GM21515 (cell line): ENCODE results near the gene ARMC12.
"Not testable (repeated sequence)": the region's sequence is repeated elsewhere in the genome, so short reads cannot be mapped to it uniquely, and the experiment has no call there.

ENCODE experiments used
- ATAC-seq: cut with Tn5 transposase; IDR thresholded peaks from one replicate; pipeline ENCODE4 v1.9.1; 2021; ENCODE audit not compliant: unreplicated experiment

The ARMC12 gene, protein sequence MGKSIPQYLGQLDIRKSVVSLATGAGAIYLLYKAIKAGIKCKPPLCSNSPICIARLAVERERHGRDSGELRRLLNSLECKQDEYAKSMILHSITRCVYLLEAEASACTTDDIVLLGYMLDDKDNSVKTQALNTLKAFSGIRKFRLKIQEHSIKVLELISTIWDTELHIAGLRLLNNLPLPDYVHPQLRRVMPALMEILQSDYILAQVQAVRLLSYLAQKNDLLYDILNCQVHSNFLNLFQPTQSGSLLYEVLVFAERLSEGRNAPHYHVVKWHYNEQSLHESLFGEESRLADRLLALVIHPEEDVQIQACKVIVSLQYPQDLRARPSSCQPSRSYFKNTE

DNA sequence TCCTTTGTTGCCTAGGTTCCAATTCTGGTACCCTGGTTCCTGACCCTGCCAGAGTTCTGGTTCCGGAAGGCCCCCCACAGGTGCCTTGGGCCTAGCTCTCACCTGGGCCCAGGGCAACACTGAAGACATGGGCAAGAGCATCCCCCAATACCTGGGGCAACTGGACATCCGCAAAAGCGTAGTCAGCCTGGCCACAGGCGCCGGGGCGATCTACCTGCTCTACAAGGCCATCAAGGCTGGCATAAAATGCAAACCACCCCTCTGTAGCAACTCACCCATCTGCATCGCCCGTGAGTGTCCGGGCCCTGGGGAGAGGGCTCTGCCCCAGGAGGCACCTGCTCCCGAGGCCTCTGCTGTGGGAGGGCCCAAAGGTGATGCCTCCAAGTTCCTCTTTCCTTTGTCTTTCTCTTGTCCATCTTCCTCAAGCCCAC, at the start of gene ARMC12:
ARMC12 (plus strand) TSS at position 51 of the 431 bp plus-strand sequence; CDS start at position 128, 77 bp downstream.
- no peak for ATAC-seq

DNA sequence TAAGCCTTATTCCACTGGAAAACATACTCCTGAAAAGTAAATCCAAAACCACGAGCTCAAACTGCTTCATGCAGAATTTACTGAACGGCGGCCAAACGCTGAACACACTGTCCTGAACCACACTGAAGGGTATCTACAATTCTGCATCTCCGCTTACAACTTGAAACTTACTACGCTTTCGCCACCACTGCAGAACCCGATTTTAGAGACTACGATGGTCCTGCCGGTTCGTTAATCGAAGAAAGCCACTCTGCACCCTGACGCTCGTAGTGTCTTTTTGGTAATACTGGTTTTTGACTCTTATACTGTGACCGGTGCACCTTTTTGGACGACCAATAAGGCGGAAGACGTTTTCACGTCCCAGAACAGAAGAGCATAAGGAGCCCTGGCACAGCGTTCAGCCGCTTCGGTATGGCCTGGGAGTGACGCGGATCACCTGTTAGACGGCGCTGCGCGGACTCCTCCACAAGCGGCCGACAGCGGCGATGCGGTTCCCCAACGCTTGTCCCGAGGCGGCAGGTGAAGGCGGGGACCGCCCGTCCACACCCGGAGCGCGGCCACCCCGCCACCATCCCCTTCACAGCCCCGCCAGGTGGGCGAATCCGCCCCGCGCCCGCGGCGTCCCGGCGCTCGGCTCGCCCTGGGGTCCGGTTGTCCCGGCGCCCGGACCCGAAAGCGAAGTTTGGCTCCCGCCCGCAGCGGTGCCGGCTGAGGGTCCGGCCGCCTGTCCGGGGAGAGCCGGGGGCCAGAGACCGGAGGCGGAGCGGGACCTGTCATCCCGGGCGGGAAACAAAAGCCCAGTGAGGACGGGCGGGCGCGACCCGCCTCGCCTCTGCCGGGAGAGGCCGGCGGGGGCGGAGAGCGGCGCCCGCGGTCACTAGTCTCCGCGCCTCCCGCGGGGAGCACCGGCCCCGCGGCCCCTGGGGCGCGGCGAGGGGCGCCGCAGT, 48.9 kb upstream of the ARMC12 start:
- peak; percentile 35 for ATAC-seq

DNA sequence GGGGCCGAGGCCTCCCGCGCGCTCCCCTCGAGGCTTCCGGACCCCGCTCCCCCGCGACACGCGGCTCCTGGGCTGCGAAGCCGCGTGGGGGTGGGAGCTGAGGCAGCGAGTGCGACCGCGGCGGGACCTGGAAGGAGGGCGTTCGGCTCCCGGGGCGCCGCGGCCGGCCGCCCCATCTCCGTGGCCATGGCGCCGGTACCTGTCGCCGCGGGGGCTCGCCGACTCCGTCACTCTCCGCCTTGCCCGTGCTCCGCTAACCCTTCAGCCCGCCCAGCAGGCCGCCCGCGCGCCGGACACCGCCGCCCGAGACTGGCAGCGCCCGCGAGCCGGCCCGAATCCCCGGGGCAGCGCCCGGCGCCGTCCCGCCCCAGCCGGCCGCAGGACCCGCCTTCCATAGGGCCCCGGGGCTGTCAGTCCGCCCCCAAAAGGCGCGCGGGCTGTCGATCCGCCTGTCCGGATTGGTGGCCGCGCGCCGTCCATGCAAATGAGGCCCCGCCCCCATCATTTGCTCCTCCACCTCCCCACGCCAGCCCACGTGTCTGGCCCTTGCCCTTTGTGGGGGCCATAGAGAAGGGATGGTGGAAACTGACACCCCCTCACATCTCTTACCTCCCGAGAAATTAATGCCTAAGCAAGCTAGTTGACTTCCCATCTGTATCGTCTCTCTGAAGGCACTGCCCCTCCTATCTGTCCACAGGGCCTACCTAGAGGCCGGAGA, 48.1 kb upstream of the ARMC12 start, which contains the start of gene FKBP5:
FKBP5 (minus strand) TSS at position 311 of the 718 bp plus-strand sequence. CDS start 46,091 bp downstream, outside the sequence.
- ATAC-seq = peak; percentile 82

DNA sequence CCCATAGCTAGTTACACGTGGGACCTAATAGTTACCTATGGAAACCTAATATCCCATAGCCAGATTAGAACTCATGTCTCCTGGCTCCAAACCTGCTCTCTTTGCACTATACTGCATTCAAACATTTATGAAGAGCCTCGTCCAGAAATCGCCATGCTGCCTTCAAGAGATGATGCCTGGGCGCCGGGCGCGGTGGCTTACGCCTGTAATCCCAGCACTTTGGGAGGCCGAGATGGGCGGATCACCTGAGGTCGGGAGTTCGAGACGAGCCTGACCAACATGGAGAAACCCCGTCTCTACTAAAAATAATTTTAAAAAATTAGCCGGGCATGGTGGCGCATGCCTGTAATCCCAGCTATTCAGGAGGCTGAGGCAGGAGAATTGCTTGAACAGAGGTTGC, 46.8 kb upstream of the ARMC12 start:
- not testable (repeated sequence) for ATAC-seq

DNA sequence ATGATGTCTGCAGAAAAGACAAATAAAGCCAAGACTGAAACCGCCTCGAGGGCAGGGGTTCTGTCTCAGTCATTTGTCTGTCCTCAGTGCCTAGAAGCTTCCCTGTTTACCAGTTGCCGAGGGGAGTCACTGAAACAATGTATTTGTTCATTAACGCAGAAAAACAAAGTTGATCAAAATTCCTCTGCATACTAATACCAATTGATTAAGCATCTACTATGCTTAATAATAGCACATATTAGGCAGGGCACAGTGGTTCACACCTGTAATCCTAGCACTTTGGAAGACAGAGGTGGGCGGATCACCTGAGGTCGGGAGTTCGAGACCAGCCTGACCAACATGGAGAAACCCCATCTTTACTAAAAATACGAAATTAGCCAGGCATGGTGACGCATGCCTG, 46.3 kb upstream of the ARMC12 start:
- no peak for ATAC-seq

DNA sequence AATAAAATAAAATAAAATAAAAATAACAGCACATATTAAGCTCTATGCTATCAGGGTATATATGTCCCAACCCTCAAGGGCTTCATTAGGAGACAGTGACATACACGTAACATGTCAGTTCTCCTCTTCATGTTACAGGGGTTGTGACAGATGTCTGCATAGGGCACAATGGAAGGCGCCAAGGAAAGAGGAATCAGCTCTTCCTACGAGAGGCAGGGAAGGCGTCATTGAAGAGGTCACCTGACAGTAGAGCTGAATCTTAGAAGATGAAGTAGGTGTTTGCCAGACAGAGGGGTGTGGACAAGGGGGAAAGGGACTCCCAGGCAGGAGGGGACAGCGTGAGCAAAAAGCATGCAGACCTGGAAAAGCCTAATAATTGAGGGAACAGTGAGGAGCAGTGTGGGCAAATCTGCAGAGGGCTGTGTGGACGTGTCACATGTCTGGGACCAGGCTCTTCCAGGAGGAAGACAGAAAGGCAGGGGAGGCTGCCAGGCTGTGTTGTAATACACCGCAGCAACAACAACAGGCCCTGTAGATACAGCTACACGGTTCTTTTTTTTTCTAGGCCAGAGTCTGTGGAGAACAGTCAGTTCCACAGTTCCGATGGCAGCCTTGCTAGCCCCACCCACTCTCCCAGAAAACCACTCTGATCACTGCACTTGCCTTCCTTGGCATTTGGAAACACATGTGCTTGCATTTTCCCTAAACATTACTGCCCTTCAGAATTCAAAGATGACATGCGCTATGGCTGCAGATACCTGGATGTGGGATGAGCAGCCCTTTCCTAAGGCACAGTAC, 45.6 kb upstream of the ARMC12 start:
- ATAC-seq = no peak

DNA sequence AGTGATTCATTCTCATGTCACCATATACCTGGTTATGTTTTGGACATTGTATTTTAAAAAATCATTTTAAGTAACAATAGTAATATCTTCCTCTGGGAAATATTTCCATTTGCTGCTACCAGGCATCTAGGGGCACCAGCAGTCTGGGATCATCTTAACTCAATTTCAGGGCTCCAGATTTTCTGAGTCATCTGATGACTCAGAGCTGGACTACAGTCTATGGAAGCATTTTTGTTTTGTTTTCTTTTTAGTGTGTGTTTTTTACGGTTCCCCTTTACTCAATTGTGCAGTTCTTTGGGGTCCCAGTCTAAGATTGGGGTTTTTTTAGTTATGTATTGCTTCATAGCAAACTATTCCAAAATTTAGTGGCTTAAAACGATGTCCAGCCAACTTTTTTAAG, 42.4 kb upstream of the ARMC12 start:
- ATAC-seq = no peak

DNA sequence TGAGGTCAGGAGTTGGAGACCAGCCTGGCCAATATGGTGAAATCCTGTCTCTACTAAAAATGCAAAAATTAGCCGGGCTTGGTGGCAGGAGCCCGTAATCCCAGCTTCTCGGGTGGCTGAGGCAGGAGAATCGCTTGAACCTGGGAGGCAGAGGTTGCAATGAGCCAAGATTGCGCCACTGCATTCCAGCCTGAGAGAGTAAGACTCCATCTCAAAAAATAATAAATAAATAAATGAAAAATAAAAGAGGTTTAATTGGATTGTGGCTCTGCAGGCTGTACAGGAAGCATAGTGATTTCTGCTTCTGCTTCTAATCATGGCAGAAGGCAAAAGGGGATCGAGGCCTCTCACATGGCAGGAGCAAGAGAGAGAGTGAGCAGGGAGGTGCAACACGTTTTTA, 38.4 kb upstream of the ARMC12 start:
- ATAC-seq = not testable (repeated sequence)

DNA sequence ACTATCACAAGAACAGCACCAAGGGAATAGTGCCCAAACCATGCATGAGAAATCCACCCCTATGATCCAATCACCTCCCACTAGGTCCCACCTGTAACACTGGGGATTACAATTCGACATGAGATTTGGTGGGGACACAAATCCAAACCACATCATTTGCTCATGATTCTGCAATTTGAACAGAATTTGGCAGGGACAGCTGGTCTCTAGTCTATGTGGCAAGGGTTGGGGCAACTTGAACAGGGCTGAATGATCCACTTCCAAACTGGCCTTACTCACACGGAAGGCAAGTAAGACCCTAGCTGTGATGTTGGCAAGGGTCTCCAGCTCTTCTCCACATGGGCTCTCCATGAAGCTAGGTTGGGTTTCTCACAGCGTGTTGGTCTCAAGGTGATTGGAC, 38.0 kb upstream of the ARMC12 start:
- no peak for ATAC-seq

DNA sequence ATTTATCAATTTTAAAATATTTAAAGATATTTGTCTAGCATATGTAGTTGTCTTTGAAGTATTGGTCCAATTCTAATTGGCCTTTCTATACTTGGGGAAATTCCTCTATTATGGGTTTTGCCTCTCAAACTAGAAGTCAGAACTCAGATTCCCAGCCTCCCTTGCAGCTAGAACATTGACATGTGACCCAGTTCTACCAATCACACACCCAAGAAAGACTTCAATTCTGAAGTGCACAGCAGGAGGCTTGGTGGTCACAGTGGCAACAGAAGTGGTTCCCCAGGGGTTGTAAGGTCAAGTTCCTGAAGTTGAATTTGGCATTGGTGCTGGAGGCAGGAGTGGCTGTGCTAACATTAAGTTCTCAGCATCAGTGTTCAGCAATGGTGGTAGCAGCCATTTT, 33.3 kb upstream of the ARMC12 start:
- ATAC-seq = no peak

DNA sequence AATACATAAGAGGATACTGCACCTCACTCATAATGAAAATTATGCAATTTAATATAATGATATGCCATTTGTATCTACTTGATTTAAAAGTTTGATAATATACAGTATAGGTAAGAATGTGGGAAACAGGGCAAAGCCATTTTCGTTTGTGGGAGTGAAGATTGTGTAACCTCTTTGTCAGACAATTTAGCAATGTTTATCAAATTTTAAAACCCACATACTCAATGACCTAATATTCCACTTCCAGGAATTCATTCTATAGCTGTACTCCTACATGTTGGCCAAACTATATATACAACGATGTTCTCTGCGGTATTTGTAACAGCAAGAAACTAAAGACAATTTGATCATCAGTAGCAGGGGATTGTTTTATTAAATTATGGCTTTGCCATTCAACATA, 30.4 kb upstream of the ARMC12 start:
- ATAC-seq = no peak

DNA sequence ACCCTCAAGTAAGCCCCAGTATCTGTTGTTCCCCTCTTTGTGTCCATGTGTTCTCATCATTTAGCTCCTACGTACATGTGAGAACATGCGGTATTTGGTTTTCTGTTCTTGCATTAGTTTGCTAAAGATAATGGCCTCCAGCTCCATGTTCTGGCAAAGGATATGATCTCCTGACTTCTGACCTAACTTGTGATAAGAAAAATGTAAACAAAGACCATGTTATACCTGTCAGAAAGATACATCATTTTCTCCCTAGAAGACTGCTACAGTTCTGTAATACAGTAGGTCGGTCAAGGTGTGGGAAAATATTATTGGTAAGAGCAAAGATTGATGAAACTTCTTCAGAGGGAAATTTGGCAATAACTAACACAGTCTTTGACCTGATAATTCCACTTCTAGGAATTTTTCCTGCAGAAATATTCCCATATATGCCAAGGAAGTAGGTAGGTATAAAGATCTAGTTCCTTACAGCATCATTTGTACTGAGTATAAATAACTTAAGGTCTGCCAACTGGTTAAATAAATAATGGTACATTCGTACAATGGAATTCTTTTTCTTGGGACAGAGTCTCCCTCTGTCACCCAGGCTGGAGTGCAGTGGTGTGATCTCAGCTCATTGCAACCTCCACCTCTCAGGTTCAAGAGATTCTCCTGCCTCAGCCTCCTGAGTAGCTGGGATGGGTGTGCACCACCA, 29.0 kb upstream of the ARMC12 start:
- ATAC-seq = no peak

DNA sequence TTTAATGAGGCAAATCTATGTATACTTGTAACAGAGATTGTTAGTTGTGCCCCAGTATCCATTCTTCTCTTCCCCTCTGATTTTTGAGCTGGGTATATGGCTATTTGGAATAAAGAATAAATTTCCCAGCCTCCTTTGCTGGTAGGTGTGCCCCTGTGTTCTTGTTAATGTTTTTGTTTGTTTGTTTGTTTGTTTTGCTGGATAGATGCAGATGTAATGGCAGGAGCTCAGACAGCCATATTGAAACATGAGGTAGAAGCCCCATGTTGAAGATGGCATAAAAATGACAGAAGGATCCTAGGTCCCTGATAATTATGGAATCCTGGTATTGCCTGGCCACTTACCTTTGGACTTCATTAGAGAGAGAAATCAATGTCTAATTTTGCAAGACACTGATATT, 28.2 kb upstream of the ARMC12 start:
- ATAC-seq = no peak

DNA sequence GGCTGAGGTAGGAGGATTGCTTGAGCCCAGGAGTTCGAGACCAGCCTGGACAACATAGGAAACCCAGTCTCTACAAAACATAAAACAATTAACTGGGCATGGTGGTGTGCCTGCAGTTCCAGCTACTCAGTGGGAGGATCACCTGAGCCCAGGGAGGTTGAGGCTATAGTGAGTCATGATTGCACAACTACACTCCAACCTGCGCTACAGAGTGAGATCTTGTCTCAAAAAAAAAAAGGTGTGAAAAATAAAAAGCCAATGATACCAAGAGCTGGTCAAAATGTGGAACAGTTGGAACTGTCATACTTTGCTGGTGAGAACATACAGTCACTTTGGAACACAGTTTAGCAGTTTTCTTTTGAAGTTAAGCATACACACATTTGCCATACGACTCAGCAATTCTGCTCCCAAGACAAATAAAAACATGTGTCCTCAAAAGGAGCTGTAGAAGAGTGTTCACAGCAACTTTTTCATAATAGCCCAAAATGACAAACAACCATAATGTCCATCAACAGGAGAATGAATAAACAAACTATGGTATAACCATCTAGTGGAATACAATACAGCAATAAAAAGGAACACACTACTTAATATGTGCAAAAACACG, 26.5 kb upstream of the ARMC12 start:
- ATAC-seq = no peak

DNA sequence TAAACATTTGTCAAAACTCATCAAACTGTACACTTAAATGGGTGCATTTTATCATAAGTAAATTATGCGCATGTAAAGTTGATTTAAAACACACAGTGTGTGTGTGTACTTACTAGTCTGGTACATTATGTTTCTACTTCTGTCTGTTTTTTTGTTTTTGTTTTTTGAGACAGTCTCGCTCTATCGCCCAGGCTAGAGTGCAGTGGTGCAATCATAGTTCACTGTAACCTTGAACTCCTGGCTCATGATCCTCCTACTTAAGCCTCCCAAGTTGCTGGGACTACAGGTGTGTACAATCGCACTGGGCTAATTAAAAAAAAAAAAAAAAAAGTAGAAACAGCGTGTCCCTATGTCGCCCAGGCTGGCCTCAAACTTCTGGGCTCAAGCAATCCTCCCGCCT, 25.1 kb upstream of the ARMC12 start:
- no peak for ATAC-seq

DNA sequence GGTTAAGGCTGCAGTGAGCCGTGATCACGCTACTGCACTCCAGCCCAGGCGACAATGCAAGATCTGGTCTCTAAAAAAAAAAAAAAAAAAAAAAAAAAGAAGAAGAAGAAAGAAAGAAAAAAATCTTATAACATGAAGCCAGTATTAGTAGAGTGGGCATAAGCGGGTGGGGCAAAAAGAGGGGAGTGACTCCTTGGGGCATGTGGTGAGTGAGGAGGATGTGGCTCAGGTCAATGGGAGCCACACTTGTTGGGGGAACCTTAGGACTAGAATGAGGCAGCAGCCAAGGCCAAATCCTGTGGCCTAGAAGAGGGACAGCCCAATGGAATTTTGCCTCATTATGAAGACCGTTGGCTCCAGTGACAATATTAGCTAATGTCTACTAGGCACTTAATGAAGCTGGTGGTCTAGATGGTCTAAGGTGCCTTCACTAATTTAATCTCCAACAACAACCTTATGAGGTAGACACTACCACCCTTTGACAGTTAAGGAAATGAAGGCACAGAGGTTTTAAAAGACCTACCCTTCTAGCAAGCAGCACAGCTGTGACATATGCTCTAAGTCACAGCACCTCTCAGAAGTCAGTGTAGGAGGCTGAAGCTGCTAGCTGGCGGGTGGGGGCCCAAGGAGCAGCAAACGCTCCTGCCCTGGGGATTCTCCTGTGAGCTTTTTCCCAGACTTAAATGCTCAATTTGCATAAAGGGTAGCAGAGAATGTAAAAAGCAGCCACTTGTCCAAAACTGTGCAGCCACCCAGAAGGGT, 23.6 kb upstream of the ARMC12 start:
- no peak for ATAC-seq

DNA sequence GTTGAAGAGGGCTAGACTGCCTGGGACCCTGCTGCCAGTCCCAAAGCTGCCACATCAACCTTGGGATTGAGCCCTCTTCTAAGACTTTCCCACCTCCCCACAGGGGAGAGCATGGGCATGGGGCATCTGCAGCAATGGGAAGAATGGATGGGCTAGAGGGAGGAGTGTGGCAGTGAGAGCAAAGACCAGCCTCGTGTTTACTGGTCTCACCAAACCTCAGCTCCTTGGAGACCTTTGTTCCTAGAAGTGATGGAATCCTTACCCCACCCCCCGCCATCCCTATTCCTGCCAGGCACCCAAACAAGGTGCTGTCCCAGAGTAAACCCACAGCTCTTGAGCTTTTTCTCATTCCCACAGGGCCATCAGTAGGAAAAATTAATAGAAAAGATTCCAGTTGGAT, 20.0 kb upstream of the ARMC12 start:
- no peak for ATAC-seq

DNA sequence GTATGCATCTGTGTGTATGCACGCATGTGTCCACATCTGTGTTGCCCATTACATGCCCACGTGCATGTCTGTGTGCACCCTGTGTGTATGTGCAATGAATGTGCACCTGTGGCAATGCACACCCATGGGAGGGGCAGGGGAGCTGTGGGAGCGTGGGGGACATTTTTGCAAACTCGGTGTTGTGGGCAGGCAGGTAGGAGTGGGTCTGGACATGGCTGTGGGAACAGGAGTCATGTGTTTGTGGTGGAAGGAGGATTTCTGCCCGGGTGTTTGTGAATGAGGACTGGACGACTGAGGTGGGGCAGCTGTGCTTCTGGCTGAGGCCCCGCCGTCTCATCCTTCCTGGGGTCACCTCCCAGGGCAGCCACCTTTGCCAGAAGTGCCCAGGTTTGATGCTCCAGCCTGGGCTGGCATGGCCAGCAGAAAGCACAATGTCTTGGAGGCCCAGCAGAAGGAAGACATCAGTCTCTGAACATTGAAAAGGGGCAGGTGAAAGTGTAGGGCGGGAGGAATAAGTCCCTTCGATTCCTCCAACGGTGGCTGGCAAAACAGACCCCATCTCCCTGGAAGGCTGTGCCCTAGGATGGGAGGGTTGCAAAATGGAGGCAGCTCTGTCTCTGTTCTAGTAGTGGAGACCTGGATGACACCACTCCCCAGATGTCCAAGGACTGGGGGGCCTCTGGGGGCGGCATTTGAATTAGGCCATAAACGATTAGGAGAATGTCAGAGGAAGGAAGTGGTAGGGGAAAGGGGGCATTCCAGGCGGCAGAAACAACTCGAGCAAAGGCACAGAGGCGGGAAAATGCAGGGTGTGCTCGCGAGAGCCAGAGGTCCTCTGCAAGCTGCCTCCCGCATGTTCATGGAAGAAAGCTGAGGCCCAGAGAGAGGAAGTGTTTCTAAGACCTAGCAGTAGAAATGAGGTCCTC, 19.1 kb upstream of the ARMC12 start:
- ATAC-seq = no peak
